ENCODE results near the gene PARD3.

- TF ChIP-seq CTCF (IDR thresholded peaks at IDR 0.05) (no peak), POLR2AphosphoS5 (IDR thresholded peaks at IDR 0.05) (no peak), POLR2A (IDR thresholded peaks at IDR 0.05) (no peak), EP300 (IDR thresholded peaks at IDR 0.05; ENCODE audit: low read depth) (no peak)
Observed at GRCh38 chr10:34094146-34094696, 720.9 kb downstream of the PARD3 start.
